ENCODE measurements around the gene KPNB1. TPM values are rescaled to one million over a fixed set of nuclear protein-coding genes. Genes with fewer than 3 reads are reported as not detected.
"Not testable (repeated sequence)": the region's sequence is repeated elsewhere in the genome, so short reads cannot be mapped to it uniquely, and the experiment has no call there.

KPNB1 gene
- total RNA-seq, 2 experiments from 2014 or later: 602 to 614 TPM

- intact Hi-C loops (cut with micrococcal nuclease): loop anchor here (2.0 kb wide), 1 partner anchor 29 kb away; the partner anchor contains the start of gene TBKBP1
- peak overlapping the region; percentile 41 for H3K27ac Mint-ChIP-seq
Observed at GRCh38 chr17:47665655-47666054, 15.9 kb downstream of the KPNB1 start.

GRCh38 chr17:47669081-47669480 is 19.4 kb downstream of the KPNB1 start:
- Mint-ChIP-seq H3K9me3 (no peaks in the 10 kb centered on the region), H3K4me3 (no peak overlapping the region), H3K27ac (peak overlapping the region; percentile 69), H3K27me3 (ENCODE audit: low read depth) (no peaks in the 10 kb centered on the region), H3K4me1 (ENCODE audit: low read depth) (peaks cover 36% of the 10 kb centered on the region), H3K36me3 (ENCODE audit: low read depth) (peaks cover 80% of the 10 kb centered on the region)
- DNase-seq: no peak
- intact Hi-C loops (cut with micrococcal nuclease): no loop called here
- CTCF ChIA-PET: interaction anchor here (0.6 to 0.9 kb wide), 3 partner anchors 11 to 169 kb away, joined by 3 to 4 read pairs (median 3); no protein-coding TSS in a partner anchor

More at GRCh38 chr17:47665655-47666054, 15.9 kb downstream of the KPNB1 start:
- CTCF ChIA-PET: interaction anchor here (1.0 to 5.2 kb wide), 11 partner anchors 9 to 124 kb away, joined by 3 to 45 read pairs (median 13); partner anchors contain the start of gene KPNB1
- DNase-seq: no peak
- H3K4me1 Mint-ChIP-seq (ENCODE audit: low read depth): peaks cover 43% of the 10 kb centered on the region
- H3K9me3 Mint-ChIP-seq: no peaks in the 10 kb centered on the region
- H3K4me3 Mint-ChIP-seq: no peak overlapping the region
- H3K27me3 Mint-ChIP-seq (ENCODE audit: low read depth): no peaks in the 10 kb centered on the region
- peaks cover 77% of the 10 kb centered on the region for H3K36me3 Mint-ChIP-seq (ENCODE audit: low read depth)

GRCh38 chr17:47670064-47670463 is 20.3 kb downstream of the KPNB1 start:
- H3K9me3 Mint-ChIP-seq: no peaks in the 10 kb centered on the region
- H3K27ac Mint-ChIP-seq: peak overlapping the region; percentile 69
- CTCF ChIA-PET: interaction anchor here (1.1 to 1.8 kb wide), 2 partner anchors 9 to 23 kb away, joined by 3 to 6 read pairs; no protein-coding TSS in a partner anchor
- no peaks in the 10 kb centered on the region for H3K27me3 Mint-ChIP-seq (ENCODE audit: low read depth)
- H3K4me3 Mint-ChIP-seq: no peak overlapping the region
- intact Hi-C loops (cut with micrococcal nuclease): no loop called here
- DNase-seq: no peak
- H3K36me3 Mint-ChIP-seq (ENCODE audit: low read depth): peaks cover 85% of the 10 kb centered on the region
- peaks cover 41% of the 10 kb centered on the region for H3K4me1 Mint-ChIP-seq (ENCODE audit: low read depth)

- peaks cover 83% of the 10 kb centered on the region for H3K36me3 Mint-ChIP-seq (ENCODE audit: low read depth)
- intact Hi-C loops (cut with micrococcal nuclease): no loop called here
- no peaks in the 10 kb centered on the region for H3K27me3 Mint-ChIP-seq (ENCODE audit: low read depth)
- no peak overlapping the region for H3K4me3 Mint-ChIP-seq
- H3K9me3 Mint-ChIP-seq: no peaks in the 10 kb centered on the region
- peak overlapping the region; percentile 69 for H3K27ac Mint-ChIP-seq
- DNase-seq: no peak
- H3K4me1 Mint-ChIP-seq (ENCODE audit: low read depth): peaks cover 32% of the 10 kb centered on the region
- CTCF ChIA-PET: interaction anchor here (1.0 to 2.4 kb wide), 2 partner anchors 10 to 127 kb away, joined by 3 to 24 read pairs; no protein-coding TSS in a partner anchor
Observed at GRCh38 chr17:47674499-47674898, 24.8 kb downstream of the KPNB1 start.

GRCh38 chr17:47675380-47676198 is 25.9 kb downstream of the KPNB1 start:
- no peak for DNase-seq
- no peak overlapping the region for H3K4me3 Mint-ChIP-seq
- peak overlapping the region; percentile 63 for H3K27ac Mint-ChIP-seq
- intact Hi-C loops (cut with micrococcal nuclease): no loop called here
- H3K27me3 Mint-ChIP-seq (ENCODE audit: low read depth): no peaks in the 10 kb centered on the region
- H3K36me3 Mint-ChIP-seq (ENCODE audit: low read depth): peaks cover 80% of the 10 kb centered on the region
- no peaks in the 10 kb centered on the region for H3K9me3 Mint-ChIP-seq
- peaks cover 25% of the 10 kb centered on the region for H3K4me1 Mint-ChIP-seq (ENCODE audit: low read depth)
- CTCF ChIA-PET: interaction anchor here (2.4 to 3.0 kb wide), 2 partner anchors 11 kb away, joined by 24 to 36 read pairs; no protein-coding TSS in a partner anchor

DNA sequence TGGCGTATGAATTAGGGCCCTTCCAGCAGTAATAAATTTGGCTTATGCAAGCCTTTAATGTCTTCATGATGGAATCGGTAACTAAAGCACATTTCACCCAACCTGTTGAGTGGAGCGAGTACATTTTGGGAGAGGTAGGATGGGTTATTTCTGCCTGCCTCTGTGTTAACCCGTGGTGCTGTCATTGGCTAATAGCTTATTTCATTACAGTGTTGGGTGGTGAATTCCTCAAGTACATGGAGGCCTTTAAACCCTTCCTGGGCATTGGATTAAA is 26.4 kb downstream of the KPNB1 start:
- Mint-ChIP-seq H3K36me3 (ENCODE audit: low read depth) (peaks cover 78% of the 10 kb centered on the region), H3K27ac (no peak overlapping the region), H3K27me3 (ENCODE audit: low read depth) (no peaks in the 10 kb centered on the region), H3K4me1 (ENCODE audit: low read depth) (peaks cover 26% of the 10 kb centered on the region), H3K4me3 (no peak overlapping the region), H3K9me3 (no peaks in the 10 kb centered on the region)
- intact Hi-C loops (cut with micrococcal nuclease): no loop called here
- no peak for DNase-seq
- CTCF ChIA-PET: interaction anchor here (0.8 to 3.0 kb wide), 2 partner anchors 12 to 23 kb away, joined by 3 to 36 read pairs; no protein-coding TSS in a partner anchor

DNA sequence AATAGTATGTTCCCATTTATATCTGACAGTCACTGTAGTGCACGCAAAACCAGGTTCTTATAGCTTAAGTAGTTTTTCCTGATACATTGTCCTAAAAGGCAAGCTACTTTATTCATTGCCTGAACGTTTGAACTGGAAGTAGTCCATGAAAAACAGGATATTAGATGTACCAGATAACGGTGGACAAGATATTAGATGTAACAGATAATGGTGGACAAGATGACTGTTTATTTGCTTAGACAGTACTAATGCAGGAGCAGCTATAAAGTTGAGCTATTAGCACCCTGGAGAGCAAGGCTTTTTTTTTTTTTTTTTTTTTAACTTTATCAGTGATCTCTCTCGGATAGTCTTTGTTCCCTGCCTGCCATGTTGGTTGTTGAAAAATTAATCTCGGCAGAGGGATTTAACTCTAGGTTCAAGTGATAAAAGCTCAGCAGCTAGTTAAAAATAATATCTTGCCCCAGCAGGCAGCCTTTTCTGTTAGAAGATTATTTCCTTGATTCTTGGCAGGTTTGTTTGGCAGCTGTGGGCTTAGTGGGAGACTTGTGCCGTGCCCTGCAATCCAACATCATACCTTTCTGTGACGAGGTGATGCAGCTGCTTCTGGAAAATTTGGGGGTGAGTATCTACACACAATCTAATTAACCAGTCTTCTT is 26.9 kb downstream of the KPNB1 start:
- peaks cover 77% of the 10 kb centered on the region for H3K36me3 Mint-ChIP-seq (ENCODE audit: low read depth)
- CTCF ChIA-PET: interaction anchor here (0.7 to 3.0 kb wide), 5 partner anchors 12 to 74 kb away, joined by 3 to 36 read pairs (median 4); partner anchors contain the start of gene KPNB1
- no peak for DNase-seq
- H3K4me1 Mint-ChIP-seq (ENCODE audit: low read depth): peaks cover 25% of the 10 kb centered on the region
- no peak overlapping the region for H3K4me3 Mint-ChIP-seq
- H3K27me3 Mint-ChIP-seq (ENCODE audit: low read depth): no peaks in the 10 kb centered on the region
- intact Hi-C loops (cut with micrococcal nuclease): no loop called here
- H3K9me3 Mint-ChIP-seq: no peaks in the 10 kb centered on the region
- H3K27ac Mint-ChIP-seq: peak overlapping the region; percentile 2

- Mint-ChIP-seq H3K9me3 (no peaks in the 10 kb centered on the region), H3K4me3 (no peak overlapping the region), H3K36me3 (ENCODE audit: low read depth) (peaks cover 81% of the 10 kb centered on the region), H3K27me3 (ENCODE audit: low read depth) (no peaks in the 10 kb centered on the region), H3K4me1 (ENCODE audit: low read depth) (peaks cover 37% of the 10 kb centered on the region), H3K27ac (peak overlapping the region; percentile 47)
- no peak for DNase-seq
- intact Hi-C loops (cut with micrococcal nuclease): no loop called here
- CTCF ChIA-PET: interaction anchor here (1.3 to 3.0 kb wide), 3 partner anchors 8 to 22 kb away, joined by 4 to 36 read pairs (median 6); no protein-coding TSS in a partner anchor
Observed at GRCh38 chr17:47678196-47678595, 28.5 kb downstream of the KPNB1 start.

DNA sequence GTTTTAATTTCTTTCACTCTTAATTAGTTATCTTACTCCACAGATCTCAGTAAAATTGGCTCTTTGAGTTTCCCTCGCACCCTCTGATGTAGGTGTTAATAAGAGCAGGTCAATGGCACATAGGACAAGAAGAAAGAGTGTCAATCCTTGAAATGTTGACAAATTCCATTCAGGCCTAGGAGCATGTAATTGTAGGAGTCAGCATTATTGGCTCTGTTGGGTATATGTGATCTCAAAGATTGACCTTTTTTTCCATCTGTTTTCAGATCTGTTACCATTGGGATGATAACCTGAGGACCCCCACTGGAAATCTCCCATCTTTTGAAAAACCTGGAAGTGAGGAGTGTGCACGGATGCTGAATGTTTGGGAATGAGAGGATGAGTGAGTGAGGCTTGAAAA is 32.4 kb downstream of the KPNB1 start:
- H3K4me1 Mint-ChIP-seq (ENCODE audit: low read depth): peaks cover 26% of the 10 kb centered on the region
- DNase-seq: no peak
- CTCF ChIA-PET: no interaction called here
- peaks cover 64% of the 10 kb centered on the region for H3K36me3 Mint-ChIP-seq (ENCODE audit: low read depth)
- H3K27ac Mint-ChIP-seq: peak overlapping the region; percentile 79
- no peak overlapping the region for H3K4me3 Mint-ChIP-seq
- no peaks in the 10 kb centered on the region for H3K9me3 Mint-ChIP-seq
- intact Hi-C loops (cut with micrococcal nuclease): no loop called here
- no peaks in the 10 kb centered on the region for H3K27me3 Mint-ChIP-seq (ENCODE audit: low read depth)

DNA sequence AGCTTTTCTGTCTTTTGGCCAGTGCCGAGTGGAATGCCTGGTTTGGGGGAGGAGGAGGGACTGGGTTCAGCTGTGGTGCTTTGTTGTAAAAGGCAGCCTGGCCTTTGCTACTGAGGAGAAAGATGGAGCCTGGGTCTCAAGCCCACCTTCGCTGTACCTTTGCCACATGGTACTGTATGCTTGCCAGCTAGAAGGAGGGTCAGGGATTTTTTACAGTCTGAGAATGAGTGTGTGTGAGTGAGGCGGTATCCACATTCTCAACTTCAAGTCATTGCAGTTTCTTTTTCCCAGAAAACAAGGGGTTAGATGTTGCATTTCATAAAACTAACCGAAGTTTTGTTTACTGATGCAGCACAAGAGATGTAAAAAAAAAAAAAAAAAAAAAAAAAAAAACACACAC is 33.0 kb downstream of the KPNB1 start:
- CTCF ChIA-PET: interaction anchor here (0.7 kb wide), 1 partner anchor 30 kb away, joined by 3 read pairs; no protein-coding TSS in a partner anchor
- intact Hi-C loops (cut with micrococcal nuclease); H3K4me3 Mint-ChIP-seq; H3K9me3 Mint-ChIP-seq; DNase-seq; H3K27me3 Mint-ChIP-seq (ENCODE audit: low read depth): not testable (repeated sequence)
- peak overlapping the region; percentile 79 for H3K27ac Mint-ChIP-seq
- peaks cover 26% of the 10 kb centered on the region for H3K4me1 Mint-ChIP-seq (ENCODE audit: low read depth)
- peaks cover 58% of the 10 kb centered on the region for H3K36me3 Mint-ChIP-seq (ENCODE audit: low read depth)

GRCh38 chr17:47684025-47684424 is 34.3 kb downstream of the KPNB1 start:
- CTCF ChIA-PET: interaction anchor here (1.1 kb wide), 1 partner anchor 21 kb away, joined by 5 read pairs; no protein-coding TSS in a partner anchor
- no peak for DNase-seq
- Mint-ChIP-seq H3K4me1 (ENCODE audit: low read depth) (peaks cover 23% of the 10 kb centered on the region), H3K27ac (peak overlapping the region; percentile 74), H3K9me3 (no peaks in the 10 kb centered on the region), H3K36me3 (ENCODE audit: low read depth) (peaks cover 49% of the 10 kb centered on the region), H3K27me3 (ENCODE audit: low read depth) (no peaks in the 10 kb centered on the region), H3K4me3 (no peak overlapping the region)
- intact Hi-C loops (cut with micrococcal nuclease): no loop called here

DNA sequence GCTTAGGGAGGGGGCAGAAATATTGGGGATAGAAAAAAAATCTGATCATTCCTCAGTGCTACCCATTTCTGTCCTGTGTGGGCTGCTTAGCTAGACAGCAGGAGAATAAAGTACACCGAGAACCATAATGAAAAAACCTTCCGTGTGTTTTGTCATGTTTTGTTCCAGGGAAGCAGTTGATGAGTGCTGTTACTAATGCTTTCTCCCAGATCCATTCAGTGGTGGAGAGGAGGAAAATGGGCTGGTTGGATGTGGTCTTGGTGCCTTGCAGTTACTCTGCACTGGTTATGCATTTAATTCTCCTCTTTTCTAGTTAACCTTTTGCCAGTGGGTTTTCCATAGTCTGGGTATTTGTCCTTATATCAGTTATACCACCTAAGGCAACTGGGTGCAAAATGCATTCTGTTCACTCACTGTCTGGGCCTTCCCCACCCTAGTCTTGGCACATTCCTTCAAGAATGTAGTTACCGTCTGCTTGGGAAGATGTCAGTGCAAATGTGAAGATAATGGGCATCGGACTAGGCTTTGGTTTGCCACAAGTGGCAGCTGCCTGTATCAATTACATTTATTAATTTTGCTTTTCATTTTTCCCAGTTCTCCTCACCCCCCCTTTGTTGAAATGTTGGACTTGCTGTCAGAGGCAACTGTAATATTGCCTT is 34.9 kb downstream of the KPNB1 start:
- CTCF ChIA-PET: interaction anchor here (1.1 kb wide), 1 partner anchor 21 kb away, joined by 5 read pairs; no protein-coding TSS in a partner anchor
- H3K27ac Mint-ChIP-seq: peak overlapping the region; percentile 74

More for the DNA sequence above, 34.9 kb downstream of the KPNB1 start:
- Mint-ChIP-seq H3K4me1 (ENCODE audit: low read depth) (peaks cover 23% of the 10 kb centered on the region), H3K4me3 (no peak overlapping the region), H3K36me3 (ENCODE audit: low read depth) (peaks cover 49% of the 10 kb centered on the region), H3K27me3 (ENCODE audit: low read depth) (no peaks in the 10 kb centered on the region), H3K9me3 (no peaks in the 10 kb centered on the region)
- no peak for DNase-seq
- intact Hi-C loops (cut with micrococcal nuclease): no loop called here
